Activated CD4-positive, alpha-beta T cell treated with anti-CD3 and anti-CD28 coated beads, Interleukin-2, Interleukin-4, amounts not matched to agents 100 ng/mL and 50 ng/mL, durations not matched to agents 16 hours and 8 hours (primary cell): ENCODE results near the gene CFAP141.
A peak's percentile ranks its signal among the peaks of the same experiment; 100 is the strongest.
"Not testable (repeated sequence)": the region's sequence is repeated elsewhere in the genome, so short reads cannot be mapped to it uniquely, and the experiment has no call there.

Experiments used
- DNase-seq: peaks from one replicate; pipeline ENCODE4 v3.0.0-alpha.2; 2020; ENCODE audit warnings: low spot score

Gene CFAP141

GRCh38 chr1:154206196-154206595, at the start of gene CFAP141:
Gene CFAP141 (minus strand): TSS chr1:154206333. CDS start chr1:154206307, 26 bp downstream.
- peak; percentile 35 for DNase-seq

- no peak for DNase-seq
Measured at GRCh38 chr1:154253671-154254070, 47.5 kb upstream of the CFAP141 start.

GRCh38 chr1:154241703-154242351, 35.7 kb upstream of the CFAP141 start:
- no peak for DNase-seq

- DNase-seq, result no peak
Measured at GRCh38 chr1:154240294-154240833, 34.2 kb upstream of the CFAP141 start.

- DNase-seq, result no peak
Measured at GRCh38 chr1:154239491-154239890, 33.4 kb upstream of the CFAP141 start.

GRCh38 chr1:154237880-154238506, 31.9 kb upstream of the CFAP141 start:
- no peak for DNase-seq

GRCh38 chr1:154237435-154237834, 31.3 kb upstream of the CFAP141 start:
- no peak for DNase-seq

GRCh38 chr1:154236855-154237254, 30.7 kb upstream of the CFAP141 start:
- DNase-seq, result no peak

- DNase-seq, result not testable (repeated sequence)
Measured at GRCh38 chr1:154233127-154233526, 27.0 kb upstream of the CFAP141 start.

- DNase-seq, result not testable (repeated sequence)
Measured at GRCh38 chr1:154231112-154231511, 25.0 kb upstream of the CFAP141 start.

- DNase-seq, result no peak
Measured at GRCh38 chr1:154225370-154225769, 19.2 kb upstream of the CFAP141 start.

GRCh38 chr1:154223621-154224020, 17.5 kb upstream of the CFAP141 start:
- no peak for DNase-seq

- no peak for DNase-seq
Measured at GRCh38 chr1:154222918-154223317, 16.8 kb upstream of the CFAP141 start.

GRCh38 chr1:154222518-154222917, 16.4 kb upstream of the CFAP141 start:
- no peak for DNase-seq

GRCh38 chr1:154221278-154222001, 15.3 kb upstream of the CFAP141 start:
- DNase-seq, result peak; percentile 59

- no peak for DNase-seq
Measured at GRCh38 chr1:154220970-154221277, 14.8 kb upstream of the CFAP141 start.

- DNase-seq, result peak; percentile 99
Measured at GRCh38 chr1:154220071-154220969, 14.2 kb upstream of the CFAP141 start, which contains the start of gene UBAP2L. Gene UBAP2L (plus strand): TSS chr1:154220955. CDS start chr1:154225124, 4,169 bp downstream.

- DNase-seq, result no peak
Measured at GRCh38 chr1:154219541-154219940, 13.4 kb upstream of the CFAP141 start.

GRCh38 chr1:154218545-154218944, 12.4 kb upstream of the CFAP141 start:
- DNase-seq, result no peak

GRCh38 chr1:154213274-154213673, 7.1 kb upstream of the CFAP141 start:
- peak; percentile 27 for DNase-seq

- no peak for DNase-seq
Measured at GRCh38 chr1:154212083-154212482, 6.0 kb upstream of the CFAP141 start.
